ENCODE results near the gene SPDYE6. TPM values are rescaled to one million over a fixed set of nuclear protein-coding genes. Genes with fewer than 3 reads are reported as not detected.

Gene SPDYE6, protein sequence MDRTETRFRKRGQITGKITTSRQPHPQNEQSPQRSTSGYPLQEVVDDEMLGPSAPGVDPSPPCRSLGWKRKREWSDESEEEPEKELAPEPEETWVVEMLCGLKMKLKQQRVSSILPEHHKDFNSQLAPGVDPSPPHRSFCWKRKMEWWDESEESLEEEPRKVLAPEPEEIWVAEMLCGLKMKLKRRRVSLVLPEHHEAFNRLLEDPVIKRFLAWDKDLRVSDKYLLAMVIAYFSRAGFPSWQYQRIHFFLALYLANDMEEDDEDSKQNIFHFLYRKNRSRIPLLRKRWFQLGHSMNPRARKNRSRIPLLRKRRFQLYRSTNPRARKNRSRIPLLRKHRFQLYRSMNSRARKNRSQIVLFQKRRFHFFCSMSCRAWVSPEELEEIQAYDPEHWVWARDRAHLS
- not detected in 5 replicates for total RNA-seq (2022; extraction: Qiagen RNA extraction; ENCODE audit: low read depth)

DNA sequence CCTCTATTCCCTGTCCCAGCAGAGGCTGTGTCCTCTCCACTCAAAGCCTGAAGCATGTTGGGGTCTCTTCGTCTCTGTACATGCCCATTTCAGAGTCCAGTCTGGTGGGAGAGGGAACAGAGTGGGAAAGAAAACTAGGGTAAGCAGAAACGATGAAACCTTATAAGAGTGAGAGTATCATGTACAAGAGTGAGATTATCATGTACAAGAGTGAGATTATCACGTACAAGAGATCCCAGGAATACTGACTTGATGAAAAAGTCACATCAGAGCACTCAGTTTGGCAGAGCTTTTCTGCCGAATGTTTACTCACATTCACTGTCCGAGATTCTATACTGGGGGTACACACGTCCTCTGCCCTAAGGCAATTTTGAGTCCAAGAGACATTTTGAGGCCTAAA, at the start of gene SPDYE6:
TSS of gene SPDYE6 (minus strand) at position 101 of the 400 bp plus-strand sequence. CDS start 421 bp downstream, outside the sequence.

DNA sequence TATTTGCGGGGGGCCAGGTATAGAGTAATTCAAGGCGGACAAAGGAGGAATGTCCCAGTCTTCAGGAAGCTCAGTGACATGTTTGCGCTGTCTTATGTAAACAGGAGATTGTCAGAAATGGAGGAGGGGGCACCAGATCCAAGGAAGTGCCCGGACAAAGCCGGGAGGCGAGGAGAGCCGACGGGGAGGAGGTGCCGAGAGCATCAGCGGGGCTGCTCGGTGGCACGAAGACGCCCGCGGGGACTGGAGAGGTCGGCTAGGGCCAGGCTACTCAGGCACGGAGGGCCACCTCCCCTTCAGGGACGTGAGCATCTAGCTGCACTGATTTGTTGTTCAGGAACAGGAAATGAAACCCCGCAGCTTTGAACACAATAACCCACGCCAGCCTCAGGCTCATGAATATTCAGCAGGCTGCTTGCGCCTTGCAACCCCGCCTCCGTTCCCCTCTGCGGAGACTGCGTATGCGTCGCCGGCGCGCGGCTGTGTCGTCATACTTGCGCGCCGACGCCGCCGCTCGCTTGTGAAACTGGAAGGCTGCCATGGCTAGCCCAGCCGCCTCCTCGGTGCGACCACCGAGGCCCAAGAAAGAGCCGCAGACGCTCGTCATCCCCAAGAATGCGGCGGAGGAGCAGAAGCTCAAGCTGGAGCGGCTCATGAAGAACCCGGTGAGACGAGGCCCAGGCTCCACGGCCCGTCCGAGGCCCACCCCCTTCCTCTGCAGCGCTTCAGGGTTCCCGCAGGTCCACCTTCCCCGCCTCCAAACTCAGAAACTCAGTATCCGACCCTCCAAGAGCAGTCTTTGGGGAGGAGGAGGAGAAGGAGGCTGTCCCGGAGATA, 39.8 kb upstream of the SPDYE6 start, which contains the start of gene PRKRIP1:
TSS of gene PRKRIP1 (plus strand) at position 491 of the 837 bp plus-strand sequence. CDS start at position 540, 49 bp downstream.

Other genes with a start within 250 kb of the SPDYE6 start
- 2.1 to 3.7 TPM (median 3.5 TPM) in 5 replicates for gene SH2B2, start 69.6 kb downstream of the SPDYE6 start, total RNA-seq (2022; extraction: Qiagen RNA extraction; ENCODE audit: low read depth)
- gene PRKRIP1, start 39.9 kb upstream of the SPDYE6 start, total RNA-seq (2022; extraction: Qiagen RNA extraction; ENCODE audit: low read depth): 21.5 to 25.8 TPM (median 23.1 TPM) in 5 replicates
- 29.6 to 38.7 TPM (median 32.1 TPM) in 5 replicates for gene ORAI2, start 77.1 kb upstream of the SPDYE6 start, total RNA-seq (2022; extraction: Qiagen RNA extraction; ENCODE audit: low read depth)
- 9.0 to 13.3 TPM (median 11.9 TPM) in 5 replicates for gene ALKBH4, start 108.4 kb upstream of the SPDYE6 start, total RNA-seq (2022; extraction: Qiagen RNA extraction; ENCODE audit: low read depth)
- 21.5 to 39.8 TPM (median 30.8 TPM) in 5 replicates for gene LRWD1, start 108.5 kb upstream of the SPDYE6 start, total RNA-seq (2022; extraction: Qiagen RNA extraction; ENCODE audit: low read depth)
- 107 to 116 TPM (median 110 TPM) in 5 replicates for gene POLR2J, start 122.5 kb upstream of the SPDYE6 start, total RNA-seq (2022; extraction: Qiagen RNA extraction; ENCODE audit: low read depth)
- 0.89 to 2.3 TPM (median 1.5 TPM) in 5 replicates for gene RASA4B, start 161.3 kb upstream of the SPDYE6 start, total RNA-seq (2022; extraction: Qiagen RNA extraction; ENCODE audit: low read depth)
- 2.3 to 3.1 TPM (median 2.4 TPM) in 5 replicates for gene UPK3BL2, start 187.3 kb upstream of the SPDYE6 start, total RNA-seq (2022; extraction: Qiagen RNA extraction; ENCODE audit: low read depth)
- gene SPDYE2, start 194.8 kb upstream of the SPDYE6 start, total RNA-seq (2022; extraction: Qiagen RNA extraction; ENCODE audit: low read depth): not detected in 5 replicates
- gene POLR2J3, start 216.1 kb upstream of the SPDYE6 start, total RNA-seq (2022; extraction: Qiagen RNA extraction; ENCODE audit: low read depth): 15.3 to 41.1 TPM (median 26.1 TPM) in 5 replicates